Astrocyte of the cerebellum (primary cell): ENCODE data around the gene CXorf58.

ENCODE experiments used
- DNase-seq: peaks from one replicate; pipeline ENCODE4 v3.0.0-alpha.2; 2011; ENCODE audit warnings: low read depth
- H3K4me3 ChIP-seq: 2 replicates; pipeline ENCODE4 v1.5.1; 2011; ENCODE audit warnings: mild to moderate bottlenecking, low read depth, low read length, moderate library complexity
- in situ Hi-C: cut with HindIII; loops from 2 replicates; pipeline ENCODE4 v1.10.0; 2017; ENCODE audit warnings: low sequenced_read_pairs
- TF ChIP-seq, protein P1 (sequence below): IDR thresholded peaks from 2 replicates; pipeline ENCODE4 v1.5.1; 2012; ENCODE audit warnings: low read length, low read depth, moderate library complexity, mild to moderate bottlenecking; ENCODE audit errors: missing control alignments

The CXorf58 gene

DNA sequence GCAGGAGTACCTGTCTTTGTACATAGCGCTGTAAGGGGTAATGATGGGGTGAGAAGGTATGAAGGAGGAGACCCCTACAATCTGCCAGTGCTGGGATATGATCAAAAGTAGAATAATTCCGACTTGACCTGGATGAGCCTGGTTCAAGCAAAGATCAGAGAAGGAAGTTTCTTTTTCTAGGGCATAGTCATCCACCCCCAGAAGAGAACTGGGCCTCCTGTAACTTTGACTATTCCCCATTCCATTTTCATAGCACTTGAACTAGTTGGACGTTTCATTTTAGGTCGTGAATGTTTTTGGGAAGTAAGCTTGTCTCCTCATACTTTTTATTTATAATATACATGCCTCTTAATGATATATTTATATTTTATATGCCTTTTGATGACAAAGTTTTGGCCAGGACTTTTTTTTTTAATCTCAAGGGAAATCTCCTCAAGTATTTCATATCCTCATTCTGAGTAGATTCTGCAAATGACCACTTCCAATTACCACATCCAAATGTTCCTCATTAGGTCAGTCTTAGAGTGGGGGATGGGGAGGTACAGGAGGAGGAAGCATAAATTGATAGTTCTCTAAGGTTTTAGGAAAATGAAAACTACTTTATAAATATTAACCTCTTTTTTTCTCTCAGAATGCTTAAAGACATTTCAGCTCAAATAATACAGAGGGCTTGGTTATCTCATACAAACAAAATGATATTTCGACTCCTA, 3.5 kb downstream of the CXorf58 start:
- in situ Hi-C loops = no loop called here

DNA sequence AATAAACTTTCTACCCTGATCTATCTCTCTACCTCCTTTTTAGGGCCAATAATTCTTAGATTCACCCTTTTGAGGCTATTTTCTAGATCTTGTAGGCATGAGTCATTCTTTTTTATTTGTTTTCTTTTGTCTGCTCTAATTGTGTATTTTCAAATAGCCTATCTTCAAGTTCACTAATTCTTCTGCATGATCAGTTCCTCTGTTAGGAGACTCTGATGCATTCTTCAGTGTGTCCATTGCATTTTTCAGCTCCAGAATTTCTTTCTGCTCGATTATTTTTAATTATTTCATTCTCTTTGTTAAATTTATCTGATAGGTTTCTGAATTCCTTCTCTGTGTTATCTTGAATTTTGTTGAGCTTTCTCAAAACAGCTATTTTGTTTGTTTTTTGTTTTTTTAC, 11.3 kb downstream of the CXorf58 start:
- in situ Hi-C loops = no loop called here
- no peak overlapping the region for H3K4me3 ChIP-seq

More for the DNA sequence above, 3.5 kb downstream of the CXorf58 start:
- DNase-seq = no peak
- H3K4me3 ChIP-seq = no peak overlapping the region
- TF ChIP-seq, protein P1, sequence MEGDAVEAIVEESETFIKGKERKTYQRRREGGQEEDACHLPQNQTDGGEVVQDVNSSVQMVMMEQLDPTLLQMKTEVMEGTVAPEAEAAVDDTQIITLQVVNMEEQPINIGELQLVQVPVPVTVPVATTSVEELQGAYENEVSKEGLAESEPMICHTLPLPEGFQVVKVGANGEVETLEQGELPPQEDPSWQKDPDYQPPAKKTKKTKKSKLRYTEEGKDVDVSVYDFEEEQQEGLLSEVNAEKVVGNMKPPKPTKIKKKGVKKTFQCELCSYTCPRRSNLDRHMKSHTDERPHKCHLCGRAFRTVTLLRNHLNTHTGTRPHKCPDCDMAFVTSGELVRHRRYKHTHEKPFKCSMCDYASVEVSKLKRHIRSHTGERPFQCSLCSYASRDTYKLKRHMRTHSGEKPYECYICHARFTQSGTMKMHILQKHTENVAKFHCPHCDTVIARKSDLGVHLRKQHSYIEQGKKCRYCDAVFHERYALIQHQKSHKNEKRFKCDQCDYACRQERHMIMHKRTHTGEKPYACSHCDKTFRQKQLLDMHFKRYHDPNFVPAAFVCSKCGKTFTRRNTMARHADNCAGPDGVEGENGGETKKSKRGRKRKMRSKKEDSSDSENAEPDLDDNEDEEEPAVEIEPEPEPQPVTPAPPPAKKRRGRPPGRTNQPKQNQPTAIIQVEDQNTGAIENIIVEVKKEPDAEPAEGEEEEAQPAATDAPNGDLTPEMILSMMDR = no peak

DNA sequence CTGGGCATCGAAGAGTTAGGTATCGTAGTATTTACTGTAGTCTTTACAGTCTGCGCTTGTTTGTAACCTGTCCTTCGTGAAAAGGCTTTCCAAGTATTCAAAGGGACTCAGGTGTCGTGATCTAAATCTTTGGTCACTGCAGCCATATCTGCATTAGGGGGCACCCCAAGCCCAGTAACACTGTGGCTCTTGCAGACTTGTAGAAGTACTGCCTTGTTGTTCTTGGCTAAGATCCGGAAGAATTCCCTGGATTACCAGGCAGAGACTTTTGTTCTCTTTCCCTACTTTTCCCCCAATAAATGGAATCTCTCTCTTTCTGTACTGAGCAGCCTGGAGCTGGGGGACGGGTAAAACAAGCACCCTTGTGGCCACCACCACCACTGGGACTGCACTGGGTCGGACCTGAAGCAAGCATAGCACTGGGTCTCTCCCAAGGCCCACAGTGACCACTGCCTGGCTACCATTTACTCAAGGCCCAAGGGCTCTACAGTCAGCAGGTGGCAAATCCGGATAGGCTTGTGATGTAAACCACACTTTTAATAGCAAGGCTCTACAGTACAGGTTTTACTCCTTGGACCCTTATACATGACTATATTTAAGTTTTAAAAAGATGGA, 12.0 kb downstream of the CXorf58 start:
- TF ChIP-seq, protein P1 = no peak
- no peak overlapping the region for H3K4me3 ChIP-seq
- DNase-seq = no peak
- in situ Hi-C loops = no loop called here

More for the DNA sequence above, 11.3 kb downstream of the CXorf58 start:
- DNase-seq = no peak
- TF ChIP-seq, protein P1 = no peak

DNA sequence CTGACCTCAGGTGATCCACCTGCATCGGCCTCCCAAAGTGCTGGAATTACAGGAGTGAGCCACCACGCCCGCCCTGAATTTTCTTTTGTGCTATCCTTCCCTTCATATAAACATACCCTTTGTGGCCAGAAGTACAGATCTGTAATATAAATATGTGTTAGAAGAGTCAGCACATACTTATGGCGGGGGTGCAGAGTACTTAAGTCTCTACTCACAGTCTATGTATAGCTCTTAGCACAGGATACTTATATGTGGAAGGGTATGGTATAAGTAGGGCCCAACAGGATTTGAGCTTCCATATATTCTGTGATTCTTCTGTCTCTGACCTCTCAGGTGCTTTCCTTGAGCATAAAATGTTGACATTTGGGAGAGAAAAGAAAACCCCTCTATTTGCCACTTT, 18.2 kb downstream of the CXorf58 start:
- in situ Hi-C loops = no loop called here
- no peak overlapping the region for H3K4me3 ChIP-seq
- no peak for DNase-seq
- TF ChIP-seq, protein P1 = no peak

DNA sequence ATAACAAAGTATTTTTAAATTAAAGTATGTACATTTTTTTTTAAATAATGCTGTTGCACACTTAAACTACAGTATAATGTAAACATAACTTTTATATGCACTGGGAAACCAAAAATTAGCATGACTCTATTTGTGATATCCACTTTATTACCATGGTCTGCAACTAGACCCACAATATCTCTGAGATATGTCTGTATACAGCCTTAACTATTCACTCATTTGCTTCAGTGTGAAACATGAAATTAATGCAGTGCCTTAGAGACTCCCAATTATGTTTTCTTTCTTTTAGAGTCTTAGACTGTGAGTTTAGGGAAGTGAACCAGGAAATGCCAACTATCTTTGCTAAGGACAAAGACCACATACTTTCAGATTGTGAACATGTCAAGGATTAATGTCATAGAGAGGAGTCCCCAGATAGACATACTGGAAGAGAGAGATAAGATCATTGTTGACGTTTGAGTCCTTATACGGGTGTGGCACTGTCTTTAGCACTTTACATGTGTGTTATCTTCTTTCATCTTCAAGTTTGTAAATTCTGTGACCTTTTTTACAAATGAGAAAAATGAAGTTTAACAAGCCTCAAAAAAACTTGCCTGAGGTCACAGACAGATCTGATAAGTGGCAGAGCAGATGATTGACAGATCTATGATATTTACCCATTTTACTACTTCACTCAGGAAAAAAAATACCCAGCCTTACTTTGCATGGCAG, 23.2 kb downstream of the CXorf58 start:
- no peak overlapping the region for H3K4me3 ChIP-seq
- in situ Hi-C loops = no loop called here
- TF ChIP-seq, protein P1 = no peak
- no peak for DNase-seq

DNA sequence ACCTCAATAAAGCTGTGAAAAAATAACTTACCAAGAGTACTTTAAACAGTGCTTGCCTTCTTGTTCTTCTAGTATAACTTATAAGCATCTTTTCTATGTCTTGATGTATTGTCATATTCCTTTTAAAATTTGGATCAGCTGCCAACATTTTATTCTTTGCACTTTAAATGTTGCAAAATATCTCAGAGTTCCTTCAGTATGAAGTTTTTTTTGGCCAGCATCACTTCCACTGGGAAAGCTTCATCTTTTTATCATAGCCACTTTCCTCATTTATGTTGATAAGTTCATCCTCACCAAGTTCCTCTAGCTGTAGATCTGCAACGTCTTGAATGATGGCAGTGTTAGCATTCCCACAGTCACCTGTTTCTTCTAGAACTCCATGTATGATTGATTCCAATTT, 24.2 kb downstream of the CXorf58 start:
- H3K4me3 ChIP-seq = no peak overlapping the region
- no peak for DNase-seq
- TF ChIP-seq, protein P1 = no peak
- in situ Hi-C loops = no loop called here
